K562 (cell line): Measurements from ENCODE around the gene HOXB7. TPM values are rescaled to one million over a fixed set of nuclear protein-coding genes. Genes with fewer than 3 reads are reported as not detected.

Experiments used
- ATAC-seq: fragments of 200-7000 bp; cut with Tn5 transposase; 3 replicates; pipeline ENCODE4 v1.9.1; 2020; ENCODE audit warnings: moderate library complexity
- BruUV-seq: library from RNA; stranded (reverse); fragments of 400-500 nt; replicated peaks from 2 replicates; lab custom pipeline; 2021; lab: Mats Ljungman, UMichigan
- CTCF ChIA-PET: fragments of 300-600 bp; formaldehyde crosslinking; extraction: SDS; loops from one replicate; lab custom pipeline; 2021; ENCODE audit warnings: low intra/inter-chr PET ratio; lab: Yijun Ruan, JAX
- POLR2A ChIA-PET: fragments of 300-600, 350-650 bp; sonication (Branson Sonifier 250); formaldehyde crosslinking; extraction: SDS; loops from one replicate; lab custom pipeline; 2021; ENCODE audit warnings: antibody characterized with exemption, inconsistent platforms; lab: Yijun Ruan, JAX
- DNase-seq, 4 experiments: peaks; one replicate each; pipeline versions ENCODE4 v3.0.0 to v3.0.0-alpha.2; 2011 to 2018; ENCODE audit warnings: low spot score in 3 of 4, mixed read lengths in 3 of 4; ENCODE audit errors: extremely low read depth in 1 of 4
- FAIRE-seq: peaks from 2 replicates; lab custom pipeline; 2011; peaks lifted over from hg19 to GRCh38; lab: Jason Lieb, UNC
- H2AFZ ChIP-seq: 2 replicates; pipeline ENCODE4 v1.6.0; 2011; ENCODE audit warnings: low read depth, low read length, control low read depth, inconsistent platforms
- H3K27ac ChIP-seq: fragments of 200-600 bp; 3 replicates; pipeline ENCODE4 v1.8.0; 2011; ENCODE audit warnings: low read depth, mild to moderate bottlenecking, control low read depth, inconsistent platforms, low read length, moderate library complexity, mixed read lengths; ENCODE audit errors: extremely low read depth
- H3K27me3 ChIP-seq, 2 experiments: fragments of 300-600 bp in 1 of 2; 2 replicates in 1 of 2; 3 replicates in 1 of 2; pipeline versions ENCODE4 v1.6.0 to v1.8.0; 2011; ENCODE audit warnings: inconsistent platforms in 2 of 2, low read length in 2 of 2, mild to moderate bottlenecking in 1 of 2, mixed read lengths in 1 of 2, moderate library complexity in 1 of 2; ENCODE audit not compliant: control insufficient read depth in 2 of 2, insufficient read depth in 2 of 2
- H3K36me3 ChIP-seq: fragments of 300-600 bp; 3 replicates; pipeline ENCODE4 v1.8.0; 2011; ENCODE audit warnings: mild to moderate bottlenecking, low read length, inconsistent platforms; ENCODE audit not compliant: control insufficient read depth, insufficient read depth
- H3K4me1 ChIP-seq, 2 experiments: fragments of 200-600 bp in 1 of 2; replicated peaks in 1 of 2; 2 replicates in 1 of 2; 3 replicates in 1 of 2; pipeline versions ENCODE4 v1.5.1 to v1.8.0; 2011; ENCODE audit warnings: inconsistent platforms in 2 of 2, low read length in 2 of 2, mild to moderate bottlenecking in 1 of 2, mixed read lengths in 1 of 2, moderate library complexity in 1 of 2; ENCODE audit not compliant: control insufficient read depth in 2 of 2, insufficient read depth in 2 of 2
- H3K4me2 ChIP-seq: 2 replicates; pipeline ENCODE4 v1.6.1; 2011; ENCODE audit warnings: low read length, control low read depth, inconsistent platforms, mixed read lengths; ENCODE audit not compliant: insufficient read depth
- H3K4me3 ChIP-seq: fragments of 200-600 bp; sonication (generic), shearing (Covaris generic); 2 replicates; pipeline ENCODE4 v1.5.1; 2016; ENCODE audit warnings: control low read depth, inconsistent platforms
- H3K79me2 ChIP-seq: fragments of 200-600 bp; 3 replicates; pipeline ENCODE4 v1.8.0; 2011; ENCODE audit warnings: low read length, inconsistent platforms; ENCODE audit not compliant: control insufficient read depth, insufficient read depth
- H3K9ac ChIP-seq, 2 experiments: 2 replicates each; pipeline versions ENCODE4 v1.6.0 to v1.6.1; 2011; ENCODE audit warnings: low read depth in 2 of 2, low read length in 2 of 2, control low read depth in 1 of 2, inconsistent platforms in 1 of 2, mild to moderate bottlenecking in 1 of 2, mixed read lengths in 1 of 2; ENCODE audit not compliant: insufficient read depth in 1 of 2
- H3K9me1 ChIP-seq: one replicate; pipeline ENCODE4 v1.6.0; 2011; ENCODE audit warnings: inconsistent platforms, mild to moderate bottlenecking, low read length, moderate library complexity; ENCODE audit not compliant: control insufficient read depth, insufficient read depth
- H3K9me3 ChIP-seq: replicated peaks from 2 replicates; pipeline ENCODE4 v1.5.1; 2011; ENCODE audit warnings: low read depth, low read length, inconsistent platforms; ENCODE audit not compliant: control insufficient read depth, insufficient read depth
- H4K20me1 ChIP-seq: replicated peaks from 2 replicates; pipeline ENCODE4 v1.6.1; 2011; ENCODE audit warnings: low read length, inconsistent platforms, mixed read lengths; ENCODE audit not compliant: control insufficient read depth, insufficient read depth
- ATF4 ChIP-seq: fragments of 450-650 bp; formaldehyde crosslinking; IDR thresholded peaks from 2 replicates; pipeline ENCODE4 v1.4.0; 2022; ENCODE audit warnings: mild to moderate bottlenecking, moderate library complexity
- BCL6 ChIP-seq: fragments of 250-450 bp; sonication (Bioruptor Pico); IDR thresholded peaks from 2 replicates; pipeline ENCODE4 v1.4.0; 2020
- CLOCK ChIP-seq: fragments of 250-450 bp; sonication (Bioruptor Pico); IDR thresholded peaks from 2 replicates; pipeline ENCODE4 v1.4.0; 2020; ENCODE audit warnings: mild to moderate bottlenecking, moderate library complexity, borderline replicate concordance
- FOS ChIP-seq: IDR thresholded peaks from 3 replicates; pipeline ENCODE4 v1.6.1; 2011; ENCODE audit not compliant: insufficient read length; ENCODE audit errors: extremely low read depth
- FOXA3 ChIP-seq, 2 experiments: fragments of 450-650 bp in 1 of 2; sonication (generic) in 1 of 2; formaldehyde crosslinking; IDR thresholded peaks in 1 of 2; conservative IDR thresholded peaks in 1 of 2; 2 replicates each; pipeline versions ENCODE4 v1.4.0 to v1.8.0; 2020 to 2022; ENCODE audit warnings: mild to moderate bottlenecking in 2 of 2, missing genetic modification reagents in 1 of 2
- GABPA ChIP-seq: fragments of 200-800 bp; sonication (Bioruptor generic); conservative IDR thresholded peaks from 2 replicates; pipeline ENCODE4 v1.6.1; 2016; ENCODE audit warnings: low read depth, missing genetic modification characterization, missing compliant biosample characterization
- GATAD2B ChIP-seq: fragments of 450-650 bp; IDR thresholded peaks from 2 replicates; pipeline ENCODE4 v1.6.1; 2017; ENCODE audit warnings: mild to moderate bottlenecking, borderline replicate concordance
- KHSRP ChIP-seq: fragments of 450-650 bp; IDR thresholded peaks from 2 replicates; pipeline ENCODE4 v1.6.1; 2017
- MECOM ChIP-seq: fragments of 250-450 bp; sonication (Bioruptor Pico); IDR thresholded peaks from 2 replicates; pipeline ENCODE4 v1.8.0; 2022; ENCODE audit warnings: inconsistent platforms
- NFIC ChIP-seq: fragments of 450-650 bp; IDR thresholded peaks from 2 replicates; pipeline ENCODE4 v1.6.1; 2017; ENCODE audit warnings: mild to moderate bottlenecking, inconsistent platforms
- RNF2 ChIP-seq: sonication (generic); IDR thresholded peaks from 2 replicates; pipeline ENCODE4 v1.6.1; 2016
- SIN3B ChIP-seq: fragments of 450-650 bp; IDR thresholded peaks from 2 replicates; pipeline ENCODE4 v1.6.1; 2017; ENCODE audit warnings: low read depth, mild to moderate bottlenecking, moderate library complexity
- YBX1 ChIP-seq: fragments of 450-650 bp; IDR thresholded peaks from 2 replicates; pipeline ENCODE4 v1.7.1; 2016; ENCODE audit warnings: mild to moderate bottlenecking
- ZNF133 ChIP-seq: fragments of 250-450 bp; sonication (Bioruptor Pico); IDR thresholded peaks from 2 replicates; pipeline ENCODE4 v1.4.0; 2020; ENCODE audit warnings: mild to moderate bottlenecking
- ZNF232 ChIP-seq: sonication (generic); formaldehyde crosslinking; IDR thresholded peaks from 2 replicates; pipeline ENCODE4 v1.8.0; 2022; ENCODE audit warnings: mild to moderate bottlenecking, missing genetic modification reagents
- ZNF507 ChIP-seq: conservative IDR thresholded peaks from 2 replicates; pipeline ENCODE4 v1.6.1; 2017; ENCODE audit warnings: missing genetic modification characterization, missing compliant biosample characterization
- WGBS: fragments of 100-300 bp; shearing (Covaris generic); methylation state at CpG from one replicate; pipeline ENCODE4 v1.1.6; 2016; ENCODE audit warnings: low coverage, mixed read lengths; ENCODE audit not compliant: insufficient coverage; ENCODE audit errors: missing lambda C conversion rate; 5-methylcytosine and 5-hydroxymethylcytosine counted together
- in situ Hi-C: fragments of 300-500 bp; cut with MboI; formaldehyde crosslinking; loops from 4 replicates; pipeline ENCODE4 v1.15.0; 2018; ENCODE audit warnings: inconsistent platforms, mixed read lengths
- intact Hi-C: fragments of 100-400 bp; cut with micrococcal nuclease; formaldehyde crosslinking; loops from 2 replicates; pipeline ENCODE4 v1.14.2; 2022
- polyA plus RNA-seq, 8 experiments: library from polyadenylated mRNA; depleted of rRNA in 4 of 8; stranded (reverse) in 5 of 8; unstranded in 3 of 8; fragments of >200 nt; fragmentation: Nextera tagmentation in 2 of 8; fragmentation: Illumina TruSeq in 1 of 8; extraction: Ambion mirVana in 2 of 8; extraction: Trizol in 1 of 8; gene quantifications; 2 replicates each; pipeline versions ENCODE4 v1.2.1 to v1.2.3, GENCODE V29; 2011 to 2014; ENCODE audit warnings: inconsistent platforms in 1 of 8, missing spikeins in 1 of 8
- total RNA-seq, 7 experiments: library from RNA; depleted of rRNA in 6 of 7; stranded (reverse); fragments of >200 nt in 6 of 7; fragmentation: Illumina TruSeq in 2 of 7; extraction: Trizol in 2 of 7; gene quantifications; 2 replicates each; pipeline versions ENCODE4 v1.2.1 to v1.2.3, GENCODE V29; 2011 to 2021; ENCODE audit warnings: low replicate concordance in 1 of 7
- TF ChIP-seq, protein P1 (sequence below): fragments of 450-650 bp; formaldehyde crosslinking; IDR thresholded peaks from 2 replicates; pipeline ENCODE4 v1.4.0; 2020; ENCODE audit warnings: mild to moderate bottlenecking, moderate library complexity

HOXB7 gene
- total and polyA plus RNA-seq, 9 of the 15 experiments (the other 6 are each of a cell fraction or from before 2014, with no cell fraction given): 5.5 to 16.7 (median 8.3) TPM

- no peaks in the 10 kb centered on the region for H4K20me1 ChIP-seq
- BruUV-seq: no TSS peak
- H3K27me3 ChIP-seq: no peaks in the 10 kb centered on the region
- no peaks in the 10 kb centered on the region for H3K9me3 ChIP-seq
- peaks cover 4% of the 10 kb centered on the region for H3K9me1 ChIP-seq
- FAIRE-seq (peak; percentile 54), DNase-seq (peak; percentile 82 to 95 (median 85)), ATAC-seq (peak; percentile 90)
- peaks cover 8% of the 10 kb centered on the region; the same call in 1 of the 3 replicates for H3K36me3 ChIP-seq
- WGBS: 7% methylated on average over 36 of the region's 39 CpGs
- ChIA-PET POLR2A (interaction anchor here (0.6 to 3.8 kb wide), 8 partner anchors 7 to 96 kb away, joined by 3 to 43 read pairs (median 4); partner anchors contain the start of gene HOXB9), CTCF (interaction anchor here (0.5 kb wide), 1 partner anchor 277 kb away, joined by 4 read pairs; no protein-coding TSS in a partner anchor)
- peak overlapping the region; percentile 62 to 86 for H3K9ac ChIP-seq
- intact Hi-C loops: no loop called here
- H3K27ac ChIP-seq: peak overlapping the region; percentile 48
- peaks cover 19% of the 10 kb centered on the region; the same call in 2 of the 3 replicates for H3K79me2 ChIP-seq
- peak overlapping the region; percentile 62 for H3K4me2 ChIP-seq
- H3K4me1 ChIP-seq: peaks cover 58 to 62% of the 10 kb centered on the region in 2 experiments
- in situ Hi-C loops: no loop called here
- peak overlapping the region; percentile 84 for H2AFZ ChIP-seq
- H3K4me3 ChIP-seq: no peak overlapping the region
- TF ChIP-seq KHSRP (no peak), FOXA3 (CRISPR knock-in tag; conservative IDR thresholded peaks at IDR 0.05 in 1 of 2, IDR thresholded peaks at IDR 0.05 in 1 of 2) (no peak), FOS (no peak), SIN3B (no peak), GABPA (tag) (no peak), YBX1 (no peak), ZNF133 (CRISPR knock-in tag) (no peak), CLOCK (CRISPR knock-in tag) (no peak), GATAD2B (no peak), MECOM (CRISPR knock-in tag) (no peak), ATF4 (CRISPR knock-in tag) (no peak), RNF2 (no peak), ZNF232 (CRISPR knock-in tag) (no peak), BCL6 (CRISPR knock-in tag) (no peak), NFIC (no peak), ZNF507 (tag) (no peak)
- TF ChIP-seq, protein P1, sequence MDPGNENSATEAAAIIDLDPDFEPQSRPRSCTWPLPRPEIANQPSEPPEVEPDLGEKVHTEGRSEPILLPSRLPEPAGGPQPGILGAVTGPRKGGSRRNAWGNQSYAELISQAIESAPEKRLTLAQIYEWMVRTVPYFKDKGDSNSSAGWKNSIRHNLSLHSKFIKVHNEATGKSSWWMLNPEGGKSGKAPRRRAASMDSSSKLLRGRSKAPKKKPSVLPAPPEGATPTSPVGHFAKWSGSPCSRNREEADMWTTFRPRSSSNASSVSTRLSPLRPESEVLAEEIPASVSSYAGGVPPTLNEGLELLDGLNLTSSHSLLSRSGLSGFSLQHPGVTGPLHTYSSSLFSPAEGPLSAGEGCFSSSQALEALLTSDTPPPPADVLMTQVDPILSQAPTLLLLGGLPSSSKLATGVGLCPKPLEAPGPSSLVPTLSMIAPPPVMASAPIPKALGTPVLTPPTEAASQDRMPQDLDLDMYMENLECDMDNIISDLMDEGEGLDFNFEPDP (CRISPR knock-in tag): no peak
These were observed 25.6 kb upstream of the HOXB7 start for GRCh38 chr17:48636177-48637018.
